ENCODE measurements around the gene GTF2E1. TPM values are rescaled to one million over a fixed set of nuclear protein-coding genes. Genes with fewer than 3 reads are reported as not detected.

GTF2E1 gene
- total RNA-seq, 2 experiments from 2014 or later, result 14.8 to 40.8 TPM

GRCh38 chr3:120752230-120752629 lies 9.7 kb downstream of the GTF2E1 start:
- POLR2A ChIA-PET, result interaction anchor here (0.9 to 1.0 kb wide), 3 partner anchors 9 to 157 kb away, joined by 3 to 4 read pairs (median 3); partner anchors contain the start of gene NDUFB4
- H3K9me2 ChIP-seq (ENCODE audit: insufficient read depth, low read length), result no peaks in the 10 kb centered on the region
- no peak overlapping the region for H3K27ac ChIP-seq (ENCODE audit: low read depth, low read length, poor library complexity, severe bottlenecking)
- H4K20me1 ChIP-seq (ENCODE audit: insufficient read depth, low read length), result no peaks in the 10 kb centered on the region
- H3K79me2 ChIP-seq (ENCODE audit: insufficient read depth, low read depth, low read length), result peaks cover 69% of the 10 kb centered on the region; the same call in 1 of the 2 replicates
- no TSS peak for BruUV-seq (replicated peaks)
- no peak overlapping the region for H3K4me3 ChIP-seq (ENCODE audit: low read depth, low read length, poor library complexity, severe bottlenecking)
- TF ChIP-seq EZH2phosphoT487 (IDR thresholded peaks at IDR 0.05; ENCODE audit: borderline replicate concordance, low read depth, low read length) (no peak), CTCF (conservative IDR thresholded peaks at IDR 0.05; ENCODE audit: low read length) (no peak)
- H3K36me3 ChIP-seq (ENCODE audit: insufficient read depth, low read length), result peaks cover 66% of the 10 kb centered on the region
- intact Hi-C loops (cut with micrococcal nuclease; ENCODE audit: unreplicated experiment), result no loop called here
- CTCF ChIA-PET (ENCODE audit: unreplicated experiment), result no interaction called here
- DNase-seq (ENCODE audit: low spot score), result no peak
- H3K4me2 ChIP-seq (ENCODE audit: low read length), result no peak overlapping the region
- H3K4me1 ChIP-seq (ENCODE audit: insufficient read depth, low read length, poor library complexity, severe bottlenecking), result no peaks in the 10 kb centered on the region
- H2AFZ ChIP-seq (ENCODE audit: low read length), result no peak overlapping the region
- H3K9me3 ChIP-seq (ENCODE audit: low read length), result no peaks in the 10 kb centered on the region; the same call in 1 of the 2 replicates

- no peaks in the 10 kb centered on the region; the same call in 1 of the 2 replicates for H3K9me3 ChIP-seq (ENCODE audit: low read length)
- no peaks in the 10 kb centered on the region for H4K20me1 ChIP-seq (ENCODE audit: insufficient read depth, low read length)
- intact Hi-C loops (cut with micrococcal nuclease; ENCODE audit: unreplicated experiment), result no loop called here
- POLR2A ChIA-PET, result interaction anchor here (0.9 kb wide), 1 partner anchor 14 kb away, joined by 3 read pairs; no protein-coding TSS in a partner anchor
- CTCF ChIA-PET (ENCODE audit: unreplicated experiment), result no interaction called here
- no peak overlapping the region for H3K4me3 ChIP-seq (ENCODE audit: low read depth, low read length, poor library complexity, severe bottlenecking)
- BruUV-seq (replicated peaks), result no TSS peak
- H3K4me1 ChIP-seq (ENCODE audit: insufficient read depth, low read length, poor library complexity, severe bottlenecking), result no peaks in the 10 kb centered on the region
- H3K36me3 ChIP-seq (ENCODE audit: insufficient read depth, low read length), result peaks cover 71% of the 10 kb centered on the region
- TF ChIP-seq EZH2phosphoT487 (IDR thresholded peaks at IDR 0.05; ENCODE audit: borderline replicate concordance, low read depth, low read length), result no peak
- TF ChIP-seq CTCF (conservative IDR thresholded peaks at IDR 0.05; ENCODE audit: low read length), result no peak
- no peak overlapping the region for H2AFZ ChIP-seq (ENCODE audit: low read length)
- H3K4me2 ChIP-seq (ENCODE audit: low read length), result no peak overlapping the region
- H3K27ac ChIP-seq (ENCODE audit: low read depth, low read length, poor library complexity, severe bottlenecking), result no peak overlapping the region
- no peak for DNase-seq (ENCODE audit: low spot score)
- H3K9me2 ChIP-seq (ENCODE audit: insufficient read depth, low read length), result no peaks in the 10 kb centered on the region
- H3K79me2 ChIP-seq (ENCODE audit: insufficient read depth, low read depth, low read length), result peaks cover 72% of the 10 kb centered on the region
Observed at GRCh38 chr3:120752865-120753264, 10.3 kb downstream of the GTF2E1 start.

- Histone ChIP-seq H3K79me2 (ENCODE audit: insufficient read depth, low read depth, low read length) (peaks cover 75% of the 10 kb centered on the region), H3K27ac (ENCODE audit: low read depth, low read length, poor library complexity, severe bottlenecking) (no peak overlapping the region), H4K20me1 (ENCODE audit: insufficient read depth, low read length) (no peaks in the 10 kb centered on the region), H3K9me2 (ENCODE audit: insufficient read depth, low read length) (no peaks in the 10 kb centered on the region), H3K9me3 (ENCODE audit: low read length) (no peaks in the 10 kb centered on the region; the same call in 1 of the 2 replicates), H3K4me3 (ENCODE audit: low read depth, low read length, poor library complexity, severe bottlenecking) (no peak overlapping the region), H3K4me1 (ENCODE audit: insufficient read depth, low read length, poor library complexity, severe bottlenecking) (no peaks in the 10 kb centered on the region), H3K36me3 (ENCODE audit: insufficient read depth, low read length) (peaks cover 78% of the 10 kb centered on the region), H3K4me2 (ENCODE audit: low read length) (no peak overlapping the region), H2AFZ (ENCODE audit: low read length) (no peak overlapping the region)
- BruUV-seq (replicated peaks), result no TSS peak
- intact Hi-C loops (cut with micrococcal nuclease; ENCODE audit: unreplicated experiment), result no loop called here
- TF ChIP-seq EZH2phosphoT487 (IDR thresholded peaks at IDR 0.05; ENCODE audit: borderline replicate concordance, low read depth, low read length) (no peak), CTCF (conservative IDR thresholded peaks at IDR 0.05; ENCODE audit: low read length) (no peak)
- ChIA-PET POLR2A (interaction anchor here (0.6 to 1.5 kb wide), 11 partner anchors 9 to 715 kb away, joined by 3 to 8 read pairs (median 3); partner anchors contain the start of gene RABL3), CTCF (ENCODE audit: unreplicated experiment) (no interaction called here)
- no peak for DNase-seq (ENCODE audit: low spot score)
Observed at GRCh38 chr3:120753810-120754209, 11.3 kb downstream of the GTF2E1 start.

All from OCI-LY7 (cell line).